Measurements from ENCODE around the gene XYLT2.

DNA sequence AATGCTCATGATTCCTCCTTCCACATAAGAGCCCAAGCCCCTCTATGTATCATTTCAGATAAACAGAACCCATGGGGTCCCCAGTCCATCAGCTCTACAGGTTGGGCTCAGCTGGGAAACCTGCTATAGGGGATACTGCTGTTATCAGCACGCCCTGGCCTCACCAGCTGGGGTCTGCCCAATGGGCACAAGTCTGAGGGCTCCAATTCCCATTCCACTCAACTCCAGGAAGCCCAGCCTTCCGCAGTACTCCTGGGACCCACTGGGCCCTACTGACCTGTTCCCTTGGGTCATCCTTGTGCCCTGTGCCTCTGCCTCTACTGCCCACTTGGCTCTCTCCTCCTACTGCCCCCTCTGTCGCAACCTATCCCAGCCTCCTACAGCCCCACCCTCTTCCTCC lies 16.2 kb upstream of the XYLT2 start:
- TF ChIP-seq, protein P1, sequence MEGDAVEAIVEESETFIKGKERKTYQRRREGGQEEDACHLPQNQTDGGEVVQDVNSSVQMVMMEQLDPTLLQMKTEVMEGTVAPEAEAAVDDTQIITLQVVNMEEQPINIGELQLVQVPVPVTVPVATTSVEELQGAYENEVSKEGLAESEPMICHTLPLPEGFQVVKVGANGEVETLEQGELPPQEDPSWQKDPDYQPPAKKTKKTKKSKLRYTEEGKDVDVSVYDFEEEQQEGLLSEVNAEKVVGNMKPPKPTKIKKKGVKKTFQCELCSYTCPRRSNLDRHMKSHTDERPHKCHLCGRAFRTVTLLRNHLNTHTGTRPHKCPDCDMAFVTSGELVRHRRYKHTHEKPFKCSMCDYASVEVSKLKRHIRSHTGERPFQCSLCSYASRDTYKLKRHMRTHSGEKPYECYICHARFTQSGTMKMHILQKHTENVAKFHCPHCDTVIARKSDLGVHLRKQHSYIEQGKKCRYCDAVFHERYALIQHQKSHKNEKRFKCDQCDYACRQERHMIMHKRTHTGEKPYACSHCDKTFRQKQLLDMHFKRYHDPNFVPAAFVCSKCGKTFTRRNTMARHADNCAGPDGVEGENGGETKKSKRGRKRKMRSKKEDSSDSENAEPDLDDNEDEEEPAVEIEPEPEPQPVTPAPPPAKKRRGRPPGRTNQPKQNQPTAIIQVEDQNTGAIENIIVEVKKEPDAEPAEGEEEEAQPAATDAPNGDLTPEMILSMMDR (IDR thresholded peaks at IDR 0.05): no peak
- TF ChIP-seq POLR2A (IDR thresholded peaks at IDR 0.05): no peak
- TF ChIP-seq POLR2AphosphoS5 (IDR thresholded peaks at IDR 0.05; ENCODE audit: insufficient read depth in 1 of 2, low read depth in 1 of 2): no peak
